CD4-positive, alpha-beta T cell treated with Interleukin-15 for 1 hour (primary cell): ENCODE measurements around the gene PAM16.

Experiments used
- DNase-seq: peaks from one replicate; pipeline ENCODE4 v3.0.0-alpha.2; 2020

Gene PAM16

GRCh38 chr16:4383591-4384444 lies 32.7 kb upstream of the PAM16 start:
- DNase-seq: no peak

GRCh38 chr16:4382795-4383357 lies 31.8 kb upstream of the PAM16 start:
- DNase-seq: no peak

- no peak for DNase-seq
Observed at GRCh38 chr16:4381935-4382794, 31.0 kb upstream of the PAM16 start.

- no peak for DNase-seq
Observed at GRCh38 chr16:4381072-4381934, 30.2 kb upstream of the PAM16 start.

GRCh38 chr16:4380119-4381063 lies 29.3 kb upstream of the PAM16 start:
- no peak for DNase-seq

- no peak for DNase-seq
Observed at GRCh38 chr16:4378999-4379690, 28.0 kb upstream of the PAM16 start.

- no peak for DNase-seq
Observed at GRCh38 chr16:4378161-4378666, 27.1 kb upstream of the PAM16 start.

- no peak for DNase-seq
Observed at GRCh38 chr16:4377573-4378154, 26.5 kb upstream of the PAM16 start.

GRCh38 chr16:4376893-4377572 lies 25.9 kb upstream of the PAM16 start:
- no peak for DNase-seq

GRCh38 chr16:4376126-4376892 lies 25.2 kb upstream of the PAM16 start:
- DNase-seq: no peak

GRCh38 chr16:4375717-4376116 lies 24.6 kb upstream of the PAM16 start:
- no peak for DNase-seq

- DNase-seq: no peak
Observed at GRCh38 chr16:4373909-4374742, 23.0 kb upstream of the PAM16 start.

- DNase-seq: no peak
Observed at GRCh38 chr16:4373356-4373908, 22.3 kb upstream of the PAM16 start.

- no peak for DNase-seq
Observed at GRCh38 chr16:4372578-4373355, 21.6 kb upstream of the PAM16 start.

GRCh38 chr16:4372001-4372577 lies 21.0 kb upstream of the PAM16 start:
- no peak for DNase-seq

GRCh38 chr16:4371357-4372000 lies 20.4 kb upstream of the PAM16 start, which contains the start of gene VASN:
Gene VASN (plus strand): TSS chr16:4371848. CDS start chr16:4380878, 9,030 bp downstream.
- DNase-seq: peak; percentile 70
